Endothelial cell (in vitro differentiated cells): ENCODE results near the gene POLDIP3. TPM values are rescaled to one million over a fixed set of nuclear protein-coding genes. Genes with fewer than 3 reads are reported as not detected.
A peak's percentile ranks its signal among the peaks of the same experiment; 100 is the strongest.
"Not testable (repeated sequence)": the region's sequence is repeated elsewhere in the genome, so short reads cannot be mapped to it uniquely, and the experiment has no call there.

Source experiments
- DNase-seq: peaks from one replicate; pipeline ENCODE4 v3.0.0; 2021; ENCODE audit warnings: low spot score
- H3K27ac Mint-ChIP-seq: one replicate; pipeline ENCODE4 v1.8.0; 2021; ENCODE audit warnings: mixed read lengths, inconsistent platforms; ENCODE audit not compliant: unreplicated experiment
- H3K27me3 Mint-ChIP-seq: one replicate; pipeline ENCODE4 v1.8.0; 2021; ENCODE audit warnings: mild to moderate bottlenecking, moderate library complexity, mixed read lengths, inconsistent platforms; ENCODE audit not compliant: unreplicated experiment
- H3K36me3 Mint-ChIP-seq: one replicate; pipeline ENCODE4 v1.8.0; 2021; ENCODE audit warnings: mild to moderate bottlenecking, low read depth, mixed read lengths, inconsistent platforms; ENCODE audit not compliant: unreplicated experiment
- H3K4me1 Mint-ChIP-seq: one replicate; pipeline ENCODE4 v1.8.0; 2021; ENCODE audit warnings: mild to moderate bottlenecking, mixed read lengths, inconsistent platforms; ENCODE audit not compliant: unreplicated experiment
- H3K4me3 Mint-ChIP-seq: one replicate; pipeline ENCODE4 v1.8.0; 2021; ENCODE audit warnings: mild to moderate bottlenecking, mixed read lengths, inconsistent platforms; ENCODE audit not compliant: unreplicated experiment
- H3K9me3 Mint-ChIP-seq: one replicate; pipeline ENCODE4 v1.8.0; 2021; ENCODE audit warnings: mixed read lengths, inconsistent platforms; ENCODE audit not compliant: unreplicated experiment
- total RNA-seq: library from RNA; stranded (reverse); fragmentation: NEBNext Ultra II Directional; extraction: Animal tissue kit (Norgen Biotek cat#: 25700); gene quantifications from one replicate; pipeline ENCODE4 v1.2.1, GENCODE V29; 2021; ENCODE audit not compliant: unreplicated experiment
- TF ChIP-seq, protein P1 (sequence below): fragments of 200-600 bp; sonication (generic); IDR thresholded peaks from one replicate; pipeline ENCODE4 v1.5.0; 2021; ENCODE audit warnings: antibody characterized with exemption; ENCODE audit not compliant: unreplicated experiment

POLDIP3 gene
- total RNA-seq, 1 donor from 2014 or later: 50.0 TPM

DNA sequence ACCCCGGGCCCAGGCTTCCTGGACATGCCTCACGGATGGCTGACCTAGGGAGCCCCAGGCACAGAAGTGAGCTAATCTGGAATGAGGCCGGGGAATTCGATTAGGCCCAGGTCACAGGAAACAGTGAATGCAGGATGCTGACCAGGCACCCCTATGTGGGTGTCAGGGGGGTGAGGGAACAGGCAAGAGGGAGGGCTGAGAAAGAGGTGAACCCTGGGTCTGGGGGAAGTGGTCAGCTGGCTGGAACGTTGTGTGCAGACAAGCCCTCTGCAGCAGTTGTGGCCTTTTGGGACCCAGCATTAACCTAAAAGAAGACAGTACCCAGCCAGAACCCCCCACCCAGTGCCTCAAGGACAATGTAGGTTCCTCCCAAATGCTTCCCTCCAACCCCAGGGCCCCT is 52.8 kb downstream of the POLDIP3 start:
- Mint-ChIP-seq H3K27ac (no peak overlapping the region), H3K4me3 (no peak overlapping the region), H3K9me3 (no peaks in the 10 kb centered on the region), H3K4me1 (peaks cover 7% of the 10 kb centered on the region), H3K36me3 (no peaks in the 10 kb centered on the region), H3K27me3 (peaks cover 2% of the 10 kb centered on the region)
- TF ChIP-seq, protein P1, sequence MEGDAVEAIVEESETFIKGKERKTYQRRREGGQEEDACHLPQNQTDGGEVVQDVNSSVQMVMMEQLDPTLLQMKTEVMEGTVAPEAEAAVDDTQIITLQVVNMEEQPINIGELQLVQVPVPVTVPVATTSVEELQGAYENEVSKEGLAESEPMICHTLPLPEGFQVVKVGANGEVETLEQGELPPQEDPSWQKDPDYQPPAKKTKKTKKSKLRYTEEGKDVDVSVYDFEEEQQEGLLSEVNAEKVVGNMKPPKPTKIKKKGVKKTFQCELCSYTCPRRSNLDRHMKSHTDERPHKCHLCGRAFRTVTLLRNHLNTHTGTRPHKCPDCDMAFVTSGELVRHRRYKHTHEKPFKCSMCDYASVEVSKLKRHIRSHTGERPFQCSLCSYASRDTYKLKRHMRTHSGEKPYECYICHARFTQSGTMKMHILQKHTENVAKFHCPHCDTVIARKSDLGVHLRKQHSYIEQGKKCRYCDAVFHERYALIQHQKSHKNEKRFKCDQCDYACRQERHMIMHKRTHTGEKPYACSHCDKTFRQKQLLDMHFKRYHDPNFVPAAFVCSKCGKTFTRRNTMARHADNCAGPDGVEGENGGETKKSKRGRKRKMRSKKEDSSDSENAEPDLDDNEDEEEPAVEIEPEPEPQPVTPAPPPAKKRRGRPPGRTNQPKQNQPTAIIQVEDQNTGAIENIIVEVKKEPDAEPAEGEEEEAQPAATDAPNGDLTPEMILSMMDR: no peak
- DNase-seq: no peak

DNA sequence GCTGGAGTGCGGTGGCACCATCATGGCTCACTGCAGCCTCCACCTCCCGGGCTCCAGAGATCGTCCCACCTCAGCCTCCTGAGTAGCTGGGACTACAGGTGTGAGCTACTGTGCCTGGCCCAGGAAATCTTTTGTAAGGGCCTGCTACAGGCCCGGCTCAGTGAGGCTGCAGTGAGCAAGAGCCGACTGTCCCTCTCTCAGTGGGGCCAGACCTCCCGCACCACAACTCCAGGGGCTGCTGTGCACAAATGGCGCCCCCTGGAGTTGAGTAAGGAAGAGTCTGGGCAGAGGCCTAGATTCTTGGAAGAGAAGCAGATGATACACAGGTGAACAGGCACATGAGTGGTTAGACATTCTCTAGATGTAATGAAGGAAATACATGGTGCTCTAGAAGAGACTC is 53.9 kb downstream of the POLDIP3 start:
- no peaks in the 10 kb centered on the region for H3K36me3 Mint-ChIP-seq
- H3K27ac Mint-ChIP-seq: no peak overlapping the region
- H3K4me3 Mint-ChIP-seq: no peak overlapping the region
- H3K4me1 Mint-ChIP-seq: peaks cover 7% of the 10 kb centered on the region
- TF ChIP-seq, protein P1: peak; percentile 68
- H3K9me3 Mint-ChIP-seq: no peaks in the 10 kb centered on the region
- no peaks in the 10 kb centered on the region for H3K27me3 Mint-ChIP-seq
- peak; percentile 29 for DNase-seq

DNA sequence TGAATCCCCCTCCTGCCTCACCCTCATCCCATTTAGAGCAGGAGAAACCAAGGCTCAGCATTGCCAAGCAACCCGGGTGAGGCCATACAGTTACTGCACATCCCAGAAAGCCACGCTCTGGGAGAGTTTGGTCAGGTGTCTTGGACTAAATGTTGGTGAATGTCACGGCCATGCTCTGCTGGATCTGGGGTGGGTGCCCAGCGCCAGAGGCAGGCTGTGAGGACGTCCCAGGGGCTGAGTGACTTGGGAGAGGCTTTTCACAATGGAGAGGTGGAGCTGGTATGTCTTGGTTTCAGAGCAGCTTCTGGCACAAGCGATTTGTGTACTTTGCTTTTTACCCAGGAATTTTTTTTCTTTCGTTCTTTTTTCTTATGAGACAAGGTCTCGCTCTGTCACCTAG is 54.3 kb downstream of the POLDIP3 start:
- Mint-ChIP-seq H3K4me1 (peaks cover 7% of the 10 kb centered on the region), H3K9me3 (no peaks in the 10 kb centered on the region), H3K27me3 (no peaks in the 10 kb centered on the region), H3K36me3 (no peaks in the 10 kb centered on the region), H3K27ac (no peak overlapping the region), H3K4me3 (no peak overlapping the region)
- TF ChIP-seq, protein P1: no peak
- no peak for DNase-seq

DNA sequence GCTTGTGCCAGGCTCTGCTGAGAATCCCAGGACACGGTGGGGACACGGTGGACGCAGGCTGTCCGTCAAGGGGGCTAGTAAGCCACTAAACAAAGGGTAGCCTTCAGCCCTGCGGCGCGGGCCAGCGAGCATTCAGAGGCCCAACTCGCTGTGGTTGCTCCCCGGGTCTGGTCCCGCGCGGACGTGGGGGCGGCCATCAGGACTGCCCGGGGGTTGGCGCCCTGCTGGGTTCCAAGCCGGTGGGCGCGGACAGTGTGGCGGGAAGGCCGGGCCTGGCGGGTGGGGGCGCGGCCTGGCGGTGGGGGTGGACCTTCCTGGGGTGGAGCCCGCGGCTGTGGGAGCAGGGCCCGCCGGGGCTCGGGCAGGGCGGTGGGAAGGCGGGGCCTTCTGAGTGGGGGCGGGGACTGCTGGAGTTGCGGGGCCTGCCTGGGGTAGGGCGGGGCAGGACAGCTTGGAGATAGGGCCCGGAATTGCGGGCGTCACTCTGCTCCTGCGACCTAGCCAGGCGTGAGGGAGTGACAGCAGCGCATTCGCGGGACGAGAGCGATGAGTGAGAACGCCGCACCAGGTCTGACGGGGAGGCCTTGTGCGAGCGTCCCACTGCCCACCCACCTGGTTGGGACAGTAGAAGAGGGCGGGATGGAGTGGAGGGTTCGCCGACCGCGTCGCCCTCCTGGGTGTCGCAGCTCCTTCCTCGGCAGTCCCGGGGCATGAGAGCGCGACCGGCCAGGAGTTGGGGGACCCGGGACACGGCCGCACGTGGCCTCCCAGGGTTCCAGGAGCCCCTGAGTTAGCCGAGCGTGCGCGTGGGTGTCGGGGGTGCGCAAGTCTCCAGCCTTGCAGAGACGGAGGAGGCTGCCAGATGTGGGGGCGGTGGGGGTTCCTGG is 61.0 kb downstream of the POLDIP3 start, which contains the start of gene SERHL2:
Gene SERHL2, plus strand, starts transcription at position 482 of the 887 bp plus-strand sequence. Its CDS starts 65 bp downstream, at position 547.
- TF ChIP-seq, protein P1: no peak
- peaks cover 3% of the 10 kb centered on the region for H3K27me3 Mint-ChIP-seq
- peak; percentile 85 for DNase-seq
- no peaks in the 10 kb centered on the region for H3K4me1 Mint-ChIP-seq
- no peaks in the 10 kb centered on the region for H3K9me3 Mint-ChIP-seq
- H3K27ac Mint-ChIP-seq: no peak within 1 kb of the TSS
- peaks cover 7% of the 10 kb centered on the region for H3K36me3 Mint-ChIP-seq
- H3K4me3 Mint-ChIP-seq: peak within 1 kb of the TSS; percentile 59

DNA sequence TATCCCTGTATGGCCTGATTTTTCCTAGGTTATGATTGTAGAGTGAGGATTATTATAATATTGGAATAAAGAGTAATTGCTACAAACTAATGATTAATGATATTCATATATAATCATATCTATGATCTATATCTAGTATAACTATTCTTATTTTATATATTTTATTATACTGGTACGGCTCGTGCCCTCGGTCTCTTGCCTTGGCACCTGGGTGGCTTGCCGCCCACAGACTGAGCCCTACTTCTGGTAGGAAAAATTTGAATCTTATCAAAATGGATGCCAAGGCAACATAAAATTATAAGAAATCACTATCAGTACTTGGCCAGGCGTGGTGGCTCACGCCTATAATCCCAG is 62.4 kb downstream of the POLDIP3 start:
- not testable (repeated sequence) for H3K9me3 Mint-ChIP-seq, H3K4me1 Mint-ChIP-seq, H3K27ac Mint-ChIP-seq, DNase-seq, H3K4me3 Mint-ChIP-seq, H3K36me3 Mint-ChIP-seq, H3K27me3 Mint-ChIP-seq
- TF ChIP-seq, protein P1: peak; percentile 2
